Neural progenitor cell (in vitro differentiated cells): ENCODE data around the gene SRRM2. TPM values are rescaled to one million over a fixed set of nuclear protein-coding genes. Genes with fewer than 3 reads are reported as not detected.

Experiments used
- DNase-seq: peaks from one replicate; pipeline ENCODE4 v3.0.0-alpha.2; 2016; ENCODE audit warnings: low spot score
- H2AFZ ChIP-seq: fragments of 200-600 bp; sonication (generic); replicated peaks from 2 replicates; pipeline ENCODE4 v1.6.1; 2016; ENCODE audit warnings: antibody characterized with exemption
- H3F3A ChIP-seq: fragments of 200-600 bp; sonication (generic); 2 replicates; pipeline ENCODE4 v1.6.1; 2016; ENCODE audit warnings: antibody characterized with exemption, low read depth
- H3K27ac ChIP-seq: fragments of 200-600 bp; sonication (generic); 2 replicates; pipeline ENCODE4 v1.5.1; 2016; ENCODE audit warnings: mild to moderate bottlenecking
- H3K27me3 ChIP-seq: fragments of 200-600 bp; sonication (generic); 2 replicates; pipeline ENCODE4 v1.6.1; 2016; ENCODE audit warnings: mild to moderate bottlenecking, moderate library complexity
- H3K36me3 ChIP-seq: fragments of 200-600 bp; sonication (generic); 2 replicates; pipeline ENCODE4 v1.5.1; 2016
- H3K4me1 ChIP-seq: fragments of 200-600 bp; sonication (generic); 2 replicates; pipeline ENCODE4 v1.6.1; 2016; ENCODE audit warnings: mixed run types
- H3K4me2 ChIP-seq: fragments of 200-600 bp; sonication (generic); 2 replicates; pipeline ENCODE4 v1.6.1; 2016
- H3K4me3 ChIP-seq: fragments of 200-600 bp; sonication (generic); 2 replicates; pipeline ENCODE4 v1.5.1; 2016
- H3K79me2 ChIP-seq: fragments of 200-600 bp; sonication (generic); 2 replicates; pipeline ENCODE4 v1.6.1; 2016; ENCODE audit warnings: low read depth
- H3K9ac ChIP-seq: fragments of 200-600 bp; sonication (generic); 2 replicates; pipeline ENCODE4 v1.6.1; 2016
- H3K9me3 ChIP-seq: fragments of 200-600 bp; sonication (generic); 2 replicates; pipeline ENCODE4 v1.5.1; 2016; ENCODE audit warnings: low read depth
- H4K20me1 ChIP-seq: fragments of 200-600 bp; sonication (generic); 2 replicates; pipeline ENCODE4 v1.6.1; 2016; ENCODE audit warnings: low read depth
- H3K27ac Mint-ChIP-seq: 3 replicates; pipeline ENCODE4 v1.8.0; 2021; ENCODE audit warnings: mixed read lengths
- H3K27me3 Mint-ChIP-seq: 2 replicates; pipeline ENCODE4 v1.8.0; 2022; ENCODE audit warnings: low read depth, mild to moderate bottlenecking, inconsistent platforms, moderate library complexity, mixed read lengths; ENCODE audit not compliant: insufficient read depth
- H3K36me3 Mint-ChIP-seq: 3 replicates; pipeline ENCODE4 v1.8.0; 2021; ENCODE audit warnings: mixed read lengths
- H3K4me1 Mint-ChIP-seq: 3 replicates; pipeline ENCODE4 v1.8.0; 2021; ENCODE audit warnings: mixed read lengths
- H3K4me3 Mint-ChIP-seq: 3 replicates; pipeline ENCODE4 v1.8.0; 2021; ENCODE audit warnings: mild to moderate bottlenecking, moderate library complexity, mixed read lengths
- H3K9me3 Mint-ChIP-seq: 3 replicates; pipeline ENCODE4 v1.8.0; 2020; ENCODE audit warnings: mixed read lengths
- EZH2 ChIP-seq: fragments of 200-600 bp; sonication (generic); IDR thresholded peaks from 2 replicates; pipeline ENCODE4 v1.6.1; 2017; ENCODE audit warnings: antibody characterized with exemption, mild to moderate bottlenecking, moderate library complexity
- EZH2phosphoT487 ChIP-seq: fragments of 200-600 bp; sonication (generic); IDR thresholded peaks from 2 replicates; pipeline ENCODE4 v1.6.1; 2017; ENCODE audit warnings: antibody characterized with exemption
- total RNA-seq: library from RNA; depleted of rRNA; stranded (reverse); fragments of >200 nt; gene quantifications from 2 replicates; pipeline ENCODE4 v1.2.3, GENCODE V29; 2015; ENCODE audit warnings: low replicate concordance
- TF ChIP-seq, protein P1 (sequence below): fragments of 200-600 bp; sonication (generic); IDR thresholded peaks from 2 replicates; pipeline ENCODE4 v1.5.1; 2017; ENCODE audit warnings: antibody characterized with exemption, mild to moderate bottlenecking

SRRM2 gene
- total RNA-seq, 1 donor from 2014 or later, result 82.3 TPM

DNA sequence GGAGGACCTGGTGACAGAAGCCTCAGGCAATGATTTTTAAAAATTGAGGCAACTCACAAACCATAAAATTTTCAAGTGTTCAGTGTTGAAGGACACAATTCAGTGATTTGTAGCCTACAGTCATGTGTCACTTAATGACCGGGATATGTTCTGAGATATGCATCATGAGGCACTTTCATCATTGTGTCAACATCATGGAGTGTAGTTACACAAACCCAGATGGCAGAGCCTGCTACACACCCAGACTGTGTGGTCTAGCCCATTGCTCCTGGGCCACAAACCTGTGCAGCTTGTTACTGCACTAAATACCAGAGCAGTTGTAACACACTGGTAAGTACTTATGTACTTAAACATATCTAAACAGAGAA lies 47.4 kb downstream of the SRRM2 start:
- H3K9me3 ChIP-seq, result no peaks in the 10 kb centered on the region
- no peak for TF ChIP-seq EZH2
- no peak for TF ChIP-seq EZH2phosphoT487
- TF ChIP-seq, protein P1, sequence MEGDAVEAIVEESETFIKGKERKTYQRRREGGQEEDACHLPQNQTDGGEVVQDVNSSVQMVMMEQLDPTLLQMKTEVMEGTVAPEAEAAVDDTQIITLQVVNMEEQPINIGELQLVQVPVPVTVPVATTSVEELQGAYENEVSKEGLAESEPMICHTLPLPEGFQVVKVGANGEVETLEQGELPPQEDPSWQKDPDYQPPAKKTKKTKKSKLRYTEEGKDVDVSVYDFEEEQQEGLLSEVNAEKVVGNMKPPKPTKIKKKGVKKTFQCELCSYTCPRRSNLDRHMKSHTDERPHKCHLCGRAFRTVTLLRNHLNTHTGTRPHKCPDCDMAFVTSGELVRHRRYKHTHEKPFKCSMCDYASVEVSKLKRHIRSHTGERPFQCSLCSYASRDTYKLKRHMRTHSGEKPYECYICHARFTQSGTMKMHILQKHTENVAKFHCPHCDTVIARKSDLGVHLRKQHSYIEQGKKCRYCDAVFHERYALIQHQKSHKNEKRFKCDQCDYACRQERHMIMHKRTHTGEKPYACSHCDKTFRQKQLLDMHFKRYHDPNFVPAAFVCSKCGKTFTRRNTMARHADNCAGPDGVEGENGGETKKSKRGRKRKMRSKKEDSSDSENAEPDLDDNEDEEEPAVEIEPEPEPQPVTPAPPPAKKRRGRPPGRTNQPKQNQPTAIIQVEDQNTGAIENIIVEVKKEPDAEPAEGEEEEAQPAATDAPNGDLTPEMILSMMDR, result no peak
- H3K27ac Mint-ChIP-seq, result no peak overlapping the region
- no peak for DNase-seq
- peaks cover 2% of the 10 kb centered on the region for H3K36me3 Mint-ChIP-seq
- peaks cover 11% of the 10 kb centered on the region for H3F3A ChIP-seq
- peaks cover 5% of the 10 kb centered on the region for H3K4me1 Mint-ChIP-seq
- no peaks in the 10 kb centered on the region for H4K20me1 ChIP-seq
- no peaks in the 10 kb centered on the region for H3K36me3 ChIP-seq
- H3K27me3 Mint-ChIP-seq, result peaks cover 4% of the 10 kb centered on the region
- no peak overlapping the region for H3K4me2 ChIP-seq
- H3K79me2 ChIP-seq, result no peaks in the 10 kb centered on the region
- no peak overlapping the region for H3K4me3 Mint-ChIP-seq
- peaks cover 15% of the 10 kb centered on the region for H3K9me3 Mint-ChIP-seq
- no peak overlapping the region for H3K4me3 ChIP-seq
- no peak overlapping the region for H3K27ac ChIP-seq
- H2AFZ ChIP-seq, result no peak overlapping the region
- no peak overlapping the region for H3K9ac ChIP-seq
- H3K27me3 ChIP-seq, result no peaks in the 10 kb centered on the region
- H3K4me1 ChIP-seq, result peaks cover 14% of the 10 kb centered on the region

DNA sequence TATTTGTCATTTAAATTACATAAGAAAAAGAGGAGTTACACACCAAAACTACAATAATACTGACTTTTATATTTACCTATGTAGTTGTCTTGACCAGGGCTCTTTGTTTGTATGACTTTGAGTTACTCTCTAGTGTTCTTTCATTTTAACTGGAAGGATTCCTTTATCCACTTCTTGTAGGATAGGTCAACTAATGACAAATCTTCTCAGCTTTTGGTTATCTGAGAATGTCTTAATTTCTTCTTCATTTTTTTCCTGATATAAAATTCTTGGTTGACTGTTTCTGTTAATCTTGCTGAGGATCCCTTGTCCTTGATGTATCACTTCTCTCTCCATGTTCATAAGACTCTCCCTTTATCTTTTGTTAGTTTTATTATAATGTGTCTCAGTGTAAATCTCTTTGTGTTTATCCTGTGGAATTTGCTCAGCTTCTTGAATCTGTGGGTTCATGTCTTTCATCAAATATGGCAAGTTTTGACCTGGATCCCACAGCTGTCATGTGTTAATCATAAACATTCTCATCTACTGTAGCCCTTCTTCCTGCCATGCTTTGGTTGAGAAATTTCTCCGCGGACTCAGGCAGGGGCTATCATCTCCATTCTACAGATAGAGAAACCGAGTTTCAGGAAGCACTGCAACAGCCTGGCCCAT lies 51.2 kb downstream of the SRRM2 start:
- Histone ChIP-seq H3K4me1 (no peaks in the 10 kb centered on the region), H3K9ac (no peak overlapping the region), H3K36me3 (no peaks in the 10 kb centered on the region), H3K27ac (no peak overlapping the region), H2AFZ (no peak overlapping the region), H3F3A (no peaks in the 10 kb centered on the region), H3K4me2 (no peak overlapping the region), H3K9me3 (no peaks in the 10 kb centered on the region), H3K4me3 (no peak overlapping the region), H3K79me2 (no peaks in the 10 kb centered on the region), H4K20me1 (no peaks in the 10 kb centered on the region), H3K27me3 (no peaks in the 10 kb centered on the region)
- TF ChIP-seq, protein P1, result no peak
- TF ChIP-seq EZH2, result no peak
- TF ChIP-seq EZH2phosphoT487, result no peak
- DNase-seq, result no peak
- Mint-ChIP-seq H3K36me3 (peaks cover 2% of the 10 kb centered on the region), H3K27ac (no peak overlapping the region), H3K27me3 (peaks cover 8% of the 10 kb centered on the region), H3K9me3 (peaks cover 31% of the 10 kb centered on the region), H3K4me3 (no peak overlapping the region), H3K4me1 (no peaks in the 10 kb centered on the region)

DNA sequence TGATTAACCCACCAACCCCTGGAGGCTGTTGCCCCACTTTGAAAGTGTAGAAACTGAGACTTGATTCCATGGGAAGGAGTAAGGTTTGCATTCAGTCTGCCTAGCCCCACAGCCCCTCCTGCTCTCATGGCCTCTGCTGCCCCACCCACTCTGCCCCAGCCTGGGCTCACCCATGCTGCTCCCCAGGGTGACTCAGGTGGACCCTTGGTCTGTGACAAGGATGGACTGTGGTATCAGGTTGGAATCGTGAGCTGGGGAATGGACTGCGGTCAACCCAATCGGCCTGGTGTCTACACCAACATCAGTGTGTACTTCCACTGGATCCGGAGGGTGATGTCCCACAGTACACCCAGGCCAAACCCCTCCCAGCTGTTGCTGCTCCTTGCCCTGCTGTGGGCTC lies 52.3 kb downstream of the SRRM2 start:
- TF ChIP-seq EZH2 (no peak), EZH2phosphoT487 (no peak)
- TF ChIP-seq, protein P1, result no peak
- Histone ChIP-seq H3K79me2 (no peaks in the 10 kb centered on the region), H3K9ac (no peak overlapping the region), H3K27me3 (no peaks in the 10 kb centered on the region), H3K9me3 (no peaks in the 10 kb centered on the region), H3K4me1 (no peaks in the 10 kb centered on the region), H3K4me3 (no peak overlapping the region), H3K27ac (no peak overlapping the region), H3K36me3 (no peaks in the 10 kb centered on the region), H2AFZ (no peak overlapping the region), H3K4me2 (no peak overlapping the region), H4K20me1 (no peaks in the 10 kb centered on the region), H3F3A (no peaks in the 10 kb centered on the region)
- Mint-ChIP-seq H3K27me3 (peaks cover 8% of the 10 kb centered on the region), H3K4me1 (no peaks in the 10 kb centered on the region), H3K36me3 (peaks cover 2% of the 10 kb centered on the region), H3K4me3 (no peak overlapping the region), H3K27ac (no peak overlapping the region), H3K9me3 (peaks cover 33% of the 10 kb centered on the region)
- DNase-seq, result no peak
